Measurements from ENCODE around the gene SPR.

- TF ChIP-seq, protein P1, sequence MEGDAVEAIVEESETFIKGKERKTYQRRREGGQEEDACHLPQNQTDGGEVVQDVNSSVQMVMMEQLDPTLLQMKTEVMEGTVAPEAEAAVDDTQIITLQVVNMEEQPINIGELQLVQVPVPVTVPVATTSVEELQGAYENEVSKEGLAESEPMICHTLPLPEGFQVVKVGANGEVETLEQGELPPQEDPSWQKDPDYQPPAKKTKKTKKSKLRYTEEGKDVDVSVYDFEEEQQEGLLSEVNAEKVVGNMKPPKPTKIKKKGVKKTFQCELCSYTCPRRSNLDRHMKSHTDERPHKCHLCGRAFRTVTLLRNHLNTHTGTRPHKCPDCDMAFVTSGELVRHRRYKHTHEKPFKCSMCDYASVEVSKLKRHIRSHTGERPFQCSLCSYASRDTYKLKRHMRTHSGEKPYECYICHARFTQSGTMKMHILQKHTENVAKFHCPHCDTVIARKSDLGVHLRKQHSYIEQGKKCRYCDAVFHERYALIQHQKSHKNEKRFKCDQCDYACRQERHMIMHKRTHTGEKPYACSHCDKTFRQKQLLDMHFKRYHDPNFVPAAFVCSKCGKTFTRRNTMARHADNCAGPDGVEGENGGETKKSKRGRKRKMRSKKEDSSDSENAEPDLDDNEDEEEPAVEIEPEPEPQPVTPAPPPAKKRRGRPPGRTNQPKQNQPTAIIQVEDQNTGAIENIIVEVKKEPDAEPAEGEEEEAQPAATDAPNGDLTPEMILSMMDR (IDR thresholded peaks at IDR 0.05; ENCODE audit: insufficient read depth, low read length, poor library complexity, severe bottlenecking): no peak
- TF ChIP-seq EZH2phosphoT487 (conservative IDR thresholded peaks at IDR 0.05; ENCODE audit: low read length): no peak
These were observed 45.6 kb downstream of the SPR start for GRCh38 chr2:72932805-72933204.
